GM12873 (cell line): ENCODE measurements around the gene PRLHR.

Source experiments
- TF ChIP-seq, protein P1 (sequence below): IDR thresholded peaks from 2 replicates; pipeline ENCODE4 v1.5.1; 2012; ENCODE audit warnings: low read depth, mild to moderate bottlenecking, moderate library complexity, low read length, control low read depth; ENCODE audit not compliant: insufficient read depth; ENCODE audit errors: missing control alignments

The PRLHR gene

DNA sequence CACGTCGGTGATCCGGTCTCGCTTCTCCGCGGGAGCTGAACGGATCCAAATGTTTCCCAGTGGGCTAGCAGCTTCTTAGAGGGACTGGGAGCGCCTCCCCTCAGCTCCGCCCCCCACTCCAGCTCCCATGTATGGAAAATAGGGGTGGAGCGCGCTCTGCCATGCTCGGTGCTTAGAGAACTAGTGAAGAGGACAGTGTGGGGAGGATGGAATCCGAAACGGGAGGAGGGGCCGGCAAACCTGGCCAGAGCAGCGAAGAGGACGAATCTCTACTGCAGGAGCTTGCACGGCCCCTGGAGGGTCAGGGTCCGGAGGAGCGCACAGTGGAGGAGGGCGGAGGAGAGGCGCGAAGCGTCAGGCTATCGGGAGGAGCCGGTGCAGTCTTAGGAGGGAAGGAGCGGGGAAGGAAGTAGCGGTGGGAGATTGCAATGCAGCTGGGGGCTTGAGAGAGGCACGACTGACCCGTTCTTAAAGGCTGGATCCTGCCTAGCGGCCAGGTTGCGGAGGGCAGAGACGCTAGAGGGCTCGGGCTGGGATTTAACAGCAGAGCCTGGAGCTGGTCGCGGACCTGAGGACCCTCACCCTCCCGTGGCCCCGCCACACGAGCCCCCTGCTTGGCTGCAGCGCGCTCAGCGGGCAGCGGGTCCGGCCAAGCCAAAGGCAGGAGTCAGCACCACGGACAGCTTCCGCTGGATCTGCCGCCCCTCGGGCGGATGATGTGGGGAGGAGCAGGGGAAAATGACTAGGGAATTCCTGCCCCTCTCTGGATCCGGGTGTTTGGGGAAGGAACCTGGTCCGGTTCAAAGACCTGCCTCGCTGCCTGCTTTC lies at the start of gene PRLHR:
Gene PRLHR (minus strand): TSS at position 51 of the 828 bp plus-strand sequence. CDS start 404 bp downstream, outside the sequence.
- TF ChIP-seq, protein P1, sequence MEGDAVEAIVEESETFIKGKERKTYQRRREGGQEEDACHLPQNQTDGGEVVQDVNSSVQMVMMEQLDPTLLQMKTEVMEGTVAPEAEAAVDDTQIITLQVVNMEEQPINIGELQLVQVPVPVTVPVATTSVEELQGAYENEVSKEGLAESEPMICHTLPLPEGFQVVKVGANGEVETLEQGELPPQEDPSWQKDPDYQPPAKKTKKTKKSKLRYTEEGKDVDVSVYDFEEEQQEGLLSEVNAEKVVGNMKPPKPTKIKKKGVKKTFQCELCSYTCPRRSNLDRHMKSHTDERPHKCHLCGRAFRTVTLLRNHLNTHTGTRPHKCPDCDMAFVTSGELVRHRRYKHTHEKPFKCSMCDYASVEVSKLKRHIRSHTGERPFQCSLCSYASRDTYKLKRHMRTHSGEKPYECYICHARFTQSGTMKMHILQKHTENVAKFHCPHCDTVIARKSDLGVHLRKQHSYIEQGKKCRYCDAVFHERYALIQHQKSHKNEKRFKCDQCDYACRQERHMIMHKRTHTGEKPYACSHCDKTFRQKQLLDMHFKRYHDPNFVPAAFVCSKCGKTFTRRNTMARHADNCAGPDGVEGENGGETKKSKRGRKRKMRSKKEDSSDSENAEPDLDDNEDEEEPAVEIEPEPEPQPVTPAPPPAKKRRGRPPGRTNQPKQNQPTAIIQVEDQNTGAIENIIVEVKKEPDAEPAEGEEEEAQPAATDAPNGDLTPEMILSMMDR, result no peak

DNA sequence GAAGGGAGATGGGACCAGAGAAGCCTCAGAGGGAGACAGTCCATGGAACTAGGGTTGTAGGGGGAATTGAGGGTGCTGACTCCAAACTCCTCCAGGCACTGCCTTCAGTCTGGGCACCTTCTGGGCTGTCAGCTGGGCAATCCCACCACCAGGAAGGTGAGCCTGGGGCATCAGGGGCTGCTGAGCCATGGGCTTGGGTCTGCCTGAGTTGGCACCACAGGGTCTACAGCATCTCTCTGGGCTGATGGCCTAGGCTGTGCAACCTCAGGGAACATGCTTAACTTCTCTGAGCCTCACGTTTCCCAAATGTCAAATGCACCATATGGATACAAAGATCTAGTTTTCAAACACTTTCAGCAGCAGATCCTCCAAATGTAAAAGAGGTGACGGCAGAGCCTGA lies 46.8 kb upstream of the PRLHR start:
- TF ChIP-seq, protein P1, result no peak

DNA sequence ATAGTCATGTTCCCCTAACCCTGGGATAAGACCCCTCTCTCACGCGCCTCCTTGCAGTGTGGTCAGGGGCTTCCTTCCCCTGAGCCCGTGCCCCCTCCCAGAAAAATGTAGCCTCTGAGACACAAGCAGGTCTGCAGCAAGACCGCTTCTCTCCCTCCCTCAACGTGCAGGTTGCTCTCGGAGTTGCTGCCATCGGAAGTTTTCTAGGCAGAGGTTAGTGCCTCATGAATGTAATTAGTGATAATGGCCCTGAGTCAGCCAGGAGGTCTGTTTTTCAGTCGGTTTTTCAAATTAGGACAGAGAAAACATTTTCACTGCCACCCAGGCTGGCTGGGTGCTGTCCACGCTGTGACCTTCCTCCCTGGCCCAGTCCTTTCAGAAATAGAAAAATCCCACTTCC lies 43.2 kb upstream of the PRLHR start:
- TF ChIP-seq, protein P1, result no peak

DNA sequence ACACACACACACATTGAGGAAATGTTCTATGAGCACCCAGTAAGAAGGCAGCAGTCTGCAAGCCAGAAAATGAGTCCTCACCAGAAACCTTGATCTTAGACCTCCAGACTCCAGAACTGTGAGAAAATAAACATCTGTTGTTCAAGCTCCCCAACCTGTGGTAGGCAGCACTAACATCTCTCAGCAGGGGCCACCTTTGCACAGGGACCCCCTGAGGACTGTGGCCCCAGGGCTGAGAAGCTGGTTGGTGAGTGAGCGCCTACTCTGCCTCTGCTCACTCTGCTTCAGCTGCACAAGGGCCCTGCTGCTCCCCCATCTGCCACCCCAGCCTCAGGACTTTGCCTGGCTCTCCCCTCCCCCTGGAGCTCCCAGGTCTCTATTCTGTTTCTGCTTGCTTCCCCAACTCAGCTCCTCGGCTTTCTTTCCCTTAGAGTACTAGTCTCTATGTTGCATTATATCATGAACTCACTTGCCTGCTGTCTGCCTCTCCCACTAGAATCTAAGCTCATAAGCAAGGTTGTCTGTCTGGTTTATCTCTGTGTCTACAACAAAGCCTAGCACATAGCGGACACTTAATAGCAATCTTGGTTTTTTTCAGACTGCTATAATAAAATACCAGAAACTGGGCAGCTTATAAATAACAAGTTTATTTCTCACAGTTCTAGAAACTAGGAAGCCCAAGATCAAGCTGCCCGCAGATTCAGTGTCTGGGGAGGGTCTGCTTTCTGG lies 40.4 kb upstream of the PRLHR start:
- TF ChIP-seq, protein P1, result no peak

DNA sequence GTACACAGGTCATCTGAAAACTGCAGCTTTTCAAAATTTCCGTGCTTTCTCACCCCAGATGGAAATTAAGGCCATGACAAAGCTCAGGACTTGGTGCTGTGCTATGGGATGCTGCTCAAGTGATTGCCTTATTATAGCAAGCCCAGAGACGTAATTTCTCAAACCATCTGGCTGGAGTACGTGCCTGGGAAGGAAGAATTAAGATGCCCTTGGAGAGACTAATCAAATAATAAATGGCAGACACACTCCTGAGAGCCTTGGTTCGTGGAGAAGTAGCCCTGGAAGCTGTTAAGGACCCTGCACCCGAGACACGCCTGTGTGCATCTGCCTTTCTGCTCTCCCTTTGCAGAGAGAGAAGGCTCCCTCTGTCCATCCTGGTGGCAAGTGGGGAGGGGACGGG lies 38.3 kb upstream of the PRLHR start:
- TF ChIP-seq, protein P1, result no peak

DNA sequence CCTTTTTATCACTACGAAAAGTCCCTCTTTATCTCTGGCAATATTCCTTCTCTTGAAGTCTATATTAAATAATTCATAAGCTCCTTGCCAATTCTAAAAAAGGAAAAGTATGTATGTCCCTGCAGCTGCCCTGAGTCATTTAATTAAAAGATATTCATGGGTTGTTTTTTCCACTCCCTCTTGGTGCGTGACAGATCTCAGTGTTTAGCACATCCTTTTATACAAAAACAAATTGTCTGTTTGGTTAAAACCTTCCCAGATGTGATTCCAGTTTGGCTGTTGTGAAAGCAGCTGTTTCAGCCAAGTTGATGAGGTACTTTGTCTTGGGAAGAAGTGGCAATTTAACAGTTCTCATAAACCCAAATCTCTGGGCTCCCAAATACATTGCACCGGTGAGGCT lies 33.8 kb upstream of the PRLHR start:
- TF ChIP-seq, protein P1, result no peak

DNA sequence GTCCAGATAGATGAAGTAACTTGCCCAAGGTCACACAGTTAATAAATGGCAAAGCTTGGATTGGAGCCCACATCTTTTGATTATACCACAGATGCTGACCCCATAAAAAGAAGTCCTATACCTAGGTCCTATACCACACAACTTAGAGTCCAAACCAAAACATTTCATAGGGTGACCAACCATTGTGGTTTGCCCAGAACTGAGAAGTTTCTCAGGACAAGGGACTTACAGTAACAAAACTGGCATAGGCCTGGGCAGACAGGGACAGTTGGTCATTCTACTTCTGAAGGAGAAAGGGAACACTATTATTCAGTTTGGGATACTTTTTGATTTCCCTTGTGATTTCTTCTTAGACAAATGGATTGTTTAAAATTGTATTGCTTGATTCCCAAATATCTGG lies 32.9 kb upstream of the PRLHR start:
- TF ChIP-seq, protein P1, result no peak
